Keratinocyte (primary cell): ENCODE data around the gene RAB44. TPM values are rescaled to one million over a fixed set of nuclear protein-coding genes. Genes with fewer than 3 reads are reported as not detected.

Experiments
- DNase-seq: peaks from one replicate; pipeline ENCODE4 v3.0.0-alpha.2; 2011; ENCODE audit warnings: low read depth, missing footprints, low spot score
- FAIRE-seq: peaks from 2 replicates; lab custom pipeline; 2011; peaks lifted over from hg19 to GRCh38; lab: Jason Lieb, UNC
- H2AFZ ChIP-seq: 2 replicates; pipeline ENCODE4 v1.6.0; 2012; ENCODE audit warnings: low read length, control low read depth, inconsistent platforms; ENCODE audit not compliant: control insufficient read depth
- H3K27ac ChIP-seq: 2 replicates; pipeline ENCODE4 v1.5.1; 2011; ENCODE audit warnings: low read length; ENCODE audit not compliant: control insufficient read depth, insufficient read depth
- H3K27me3 ChIP-seq: 3 replicates; pipeline ENCODE4 v1.6.0; 2011; ENCODE audit warnings: low read length; ENCODE audit not compliant: control insufficient read depth, insufficient read depth; ENCODE audit errors: extremely low read depth
- H3K36me3 ChIP-seq, 2 experiments: 2 replicates in 1 of 2; 3 replicates in 1 of 2; pipeline ENCODE4 v1.5.1; 2011; ENCODE audit warnings: low read length in 2 of 2, mild to moderate bottlenecking in 1 of 2; ENCODE audit not compliant: control insufficient read depth in 2 of 2, insufficient read depth in 2 of 2; ENCODE audit errors: extremely low read depth in 1 of 2
- H3K4me1 ChIP-seq: 3 replicates; pipeline ENCODE4 v1.5.1; 2011; ENCODE audit warnings: low read length; ENCODE audit not compliant: control insufficient read depth, insufficient read depth; ENCODE audit errors: extremely low read depth
- H3K4me2 ChIP-seq: 3 replicates; pipeline ENCODE4 v1.6.0; 2011; ENCODE audit warnings: low read depth, low read length; ENCODE audit not compliant: control insufficient read depth, insufficient read depth; ENCODE audit errors: extremely low read depth
- H3K4me3 ChIP-seq, 3 experiments: fragments of 200-600 bp in 1 of 3; sonication (generic) in 1 of 3; 2 replicates in 2 of 3; 3 replicates in 1 of 3; pipeline ENCODE4 v1.5.1; 2011 to 2016; ENCODE audit warnings: low read length in 3 of 3, mild to moderate bottlenecking in 3 of 3, control low read depth in 2 of 3, inconsistent platforms in 1 of 3, low read depth in 1 of 3, mixed read lengths in 1 of 3, mixed run types in 1 of 3, moderate library complexity in 1 of 3; ENCODE audit not compliant: control insufficient read depth in 2 of 3, insufficient read depth in 2 of 3; ENCODE audit errors: extremely low read depth in 1 of 3
- H3K79me2 ChIP-seq: 2 replicates; pipeline ENCODE4 v1.6.0; 2012; ENCODE audit warnings: low read length; ENCODE audit not compliant: control insufficient read depth, insufficient read depth
- H3K9ac ChIP-seq: 3 replicates; pipeline ENCODE4 v1.6.0; 2011; ENCODE audit warnings: low read length; ENCODE audit not compliant: control insufficient read depth, insufficient read depth; ENCODE audit errors: extremely low read depth
- H3K9me1 ChIP-seq: 3 replicates; pipeline ENCODE4 v1.6.0; 2011; ENCODE audit warnings: low read length; ENCODE audit not compliant: control insufficient read depth, insufficient read depth; ENCODE audit errors: extremely low read depth
- H3K9me3 ChIP-seq: 2 replicates; pipeline ENCODE4 v1.5.1; 2012; ENCODE audit warnings: low read depth, low read length; ENCODE audit not compliant: control insufficient read depth
- H4K20me1 ChIP-seq: 3 replicates; pipeline ENCODE4 v1.6.0; 2011; ENCODE audit warnings: low read length; ENCODE audit not compliant: control insufficient read depth, insufficient read depth; ENCODE audit errors: extremely low read depth
- CTCF ChIP-seq, 3 experiments: IDR thresholded peaks in 1 of 3; conservative IDR thresholded peaks in 1 of 3; optimal IDR thresholded peaks in 1 of 3; 2 replicates in 2 of 3; 3 replicates in 1 of 3; pipeline versions ENCODE3 to v1.5.1; 2011; ENCODE audit warnings: low read length in 3 of 3, mild to moderate bottlenecking in 3 of 3, moderate library complexity in 2 of 3, control low read depth in 1 of 3, inconsistent platforms in 1 of 3; ENCODE audit not compliant: insufficient read depth in 2 of 3; ENCODE audit errors: extremely low read depth in 1 of 3
- EZH2 ChIP-seq: IDR thresholded peaks from one replicate; pipeline ENCODE4 v1.6.1; 2012; ENCODE audit warnings: inconsistent platforms, mild to moderate bottlenecking, low read length, moderate library complexity
- dilution Hi-C: fragments of 300-500 bp; cut with MboI; formaldehyde crosslinking; loops from one replicate; pipeline ENCODE4 v1.7.0; 2020; ENCODE audit warnings: low sequenced_read_pairs; ENCODE audit not compliant: extremely low pct_ligation_motif_present
- polyA plus RNA-seq, 5 experiments: library from polyadenylated mRNA; depleted of rRNA in 3 of 5; stranded (reverse) in 3 of 5; stranded (forward) in 1 of 5; unstranded in 1 of 5; fragments of >200 nt; gene quantifications; 1 replicate in 1 of 5; 2 replicates in 3 of 5; 3 replicates in 1 of 5; pipeline versions ENCODE4 v1.2.1 to v1.2.3, GENCODE V29; 2011 to 2012; ENCODE audit warnings: missing spikeins in 2 of 5, low read depth in 1 of 5, low replicate concordance in 1 of 5

The RAB44 gene
- polyA plus RNA-seq, 1 donor (not counting 4 experiments of a cell fraction or from before 2014, with no cell fraction given), result 0.03 TPM

GRCh38 chr6:36769676-36770499 lies 72.3 kb downstream of the RAB44 start:
- Histone ChIP-seq H3K27me3 (no peaks in the 10 kb centered on the region), H3K4me2 (peak overlapping the region; percentile 51), H3K79me2 (no peaks in the 10 kb centered on the region), H3K9me1 (no peaks in the 10 kb centered on the region), H3K4me1 (peaks cover 15% of the 10 kb centered on the region), H3K27ac (no peak overlapping the region), H4K20me1 (no peaks in the 10 kb centered on the region), H3K9me3 (no peaks in the 10 kb centered on the region), H3K9ac (no peak overlapping the region), H2AFZ (peak overlapping the region; percentile 66), H3K36me3 (no peaks in the 10 kb centered on the region), H3K4me3 (no peak overlapping the region)
- TF ChIP-seq EZH2 (no peak), CTCF (optimal IDR thresholded peaks at IDR 0.05 in 1 of 3, IDR thresholded peaks at IDR 0.05 in 1 of 3, conservative IDR thresholded peaks at IDR 0.05 in 1 of 3; ENCODE audit: extremely low read depth in 1 of 3, insufficient read depth in 2 of 3, low read length in 3 of 3) (no peak)
- FAIRE-seq (peak; percentile 79), DNase-seq (no peak)
- dilution Hi-C loops, result no loop called here

- TF ChIP-seq CTCF (optimal IDR thresholded peaks at IDR 0.05 in 1 of 3, IDR thresholded peaks at IDR 0.05 in 1 of 3, conservative IDR thresholded peaks at IDR 0.05 in 1 of 3; ENCODE audit: extremely low read depth in 1 of 3, insufficient read depth in 2 of 3, low read length in 3 of 3) (no peak), EZH2 (no peak)
- Histone ChIP-seq H3K79me2 (no peaks in the 10 kb centered on the region), H3K4me2 (no peak overlapping the region), H4K20me1 (no peaks in the 10 kb centered on the region), H3K9me3 (no peaks in the 10 kb centered on the region), H3K9me1 (no peaks in the 10 kb centered on the region), H3K27ac (no peak overlapping the region), H3K4me3 (no peak overlapping the region), H2AFZ (no peak overlapping the region), H3K4me1 (peaks cover 15% of the 10 kb centered on the region), H3K27me3 (no peaks in the 10 kb centered on the region), H3K36me3 (no peaks in the 10 kb centered on the region), H3K9ac (no peak overlapping the region)
- dilution Hi-C loops, result no loop called here
- DNase-seq (no peak), FAIRE-seq (no peak)
These were observed 73.5 kb downstream of the RAB44 start for GRCh38 chr6:36771145-36771544.
